Mesendoderm (in vitro differentiated cells): ENCODE data around the gene CFAP20DC.

Source experiments
- DNase-seq: peaks from one replicate; pipeline ENCODE4 v3.0.0; 2013
- H2AK5ac ChIP-seq: 2 replicates; pipeline ENCODE4 v1.6.1; 2013; ENCODE audit warnings: low read length, inconsistent platforms
- H2BK120ac ChIP-seq: 2 replicates; pipeline ENCODE4 v1.6.1; 2013; ENCODE audit warnings: low read depth, mild to moderate bottlenecking, low read length, moderate library complexity, mixed read lengths
- H2BK15ac ChIP-seq: replicated peaks from 2 replicates; pipeline ENCODE4 v1.6.1; 2013; ENCODE audit warnings: low read depth, mild to moderate bottlenecking, moderate library complexity
- H2BK5ac ChIP-seq: 2 replicates; pipeline ENCODE4 v1.6.1; 2013; ENCODE audit warnings: low read length, inconsistent platforms
- H3K18ac ChIP-seq: 2 replicates; pipeline ENCODE4 v1.6.1; 2013; ENCODE audit warnings: mild to moderate bottlenecking, low read length, mixed read lengths
- H3K23ac ChIP-seq: one replicate; pipeline ENCODE4 v1.6.1; 2013; ENCODE audit warnings: low read length
- H3K27ac ChIP-seq: 2 replicates; pipeline ENCODE4 v1.5.1; 2013; ENCODE audit warnings: low read depth, mild to moderate bottlenecking, inconsistent platforms, low read length, moderate library complexity
- H3K27me3 ChIP-seq: 2 replicates; pipeline ENCODE4 v1.6.1; 2013; ENCODE audit warnings: low read length, control low read depth, mild to moderate bottlenecking, inconsistent platforms; ENCODE audit not compliant: insufficient read depth, poor library complexity
- H3K36me3 ChIP-seq: 2 replicates; pipeline ENCODE4 v1.6.1; 2013; ENCODE audit warnings: low read length, inconsistent platforms; ENCODE audit not compliant: control insufficient read depth, insufficient read depth
- H3K4ac ChIP-seq: one replicate; pipeline ENCODE4 v1.6.1; 2013; ENCODE audit warnings: low read depth, mild to moderate bottlenecking, low read length, moderate library complexity
- H3K4me1 ChIP-seq: 2 replicates; pipeline ENCODE4 v1.6.1; 2013; ENCODE audit warnings: low read depth, low read length, inconsistent platforms; ENCODE audit not compliant: control insufficient read depth
- H3K4me2 ChIP-seq: 2 replicates; pipeline ENCODE4 v1.6.1; 2013; ENCODE audit warnings: low read length
- H3K4me3 ChIP-seq: 2 replicates; pipeline ENCODE4 v1.5.1; 2013; ENCODE audit warnings: mild to moderate bottlenecking, low read length
- H3K56ac ChIP-seq: one replicate; pipeline ENCODE4 v1.6.1; 2013; ENCODE audit warnings: low read length
- H3K79me1 ChIP-seq: 2 replicates; pipeline ENCODE4 v1.6.1; 2013; ENCODE audit warnings: low read length, inconsistent platforms
- H3K79me2 ChIP-seq: 2 replicates; pipeline ENCODE4 v1.6.1; 2013; ENCODE audit warnings: mild to moderate bottlenecking, low read length; ENCODE audit not compliant: control insufficient read depth, insufficient read depth
- H3K9ac ChIP-seq: 2 replicates; pipeline ENCODE4 v1.6.1; 2013; ENCODE audit warnings: low read length, inconsistent platforms
- H4K5ac ChIP-seq: one replicate; pipeline ENCODE4 v1.6.1; 2013; ENCODE audit warnings: low read length
- H4K8ac ChIP-seq: one replicate; pipeline ENCODE4 v1.6.1; 2013; ENCODE audit warnings: low read depth, mild to moderate bottlenecking, control low read depth, low read length, moderate library complexity
- WGBS: extraction: QIAGEN DNeasy Blood & Tissue Kit; methylation state at CpG from one replicate; pipeline ENCODE4 v1.1.7; 2013; ENCODE audit warnings: low lambda C conversion rate, missing lambda C conversion rate; ENCODE audit not compliant: insufficient coverage; ENCODE audit errors: extremely low coverage; 5-methylcytosine and 5-hydroxymethylcytosine counted together

The CFAP20DC gene

GRCh38 chr3:59084583-59084982, 34.8 kb upstream of the CFAP20DC start:
- Histone ChIP-seq H3K36me3 (no peaks in the 10 kb centered on the region), H4K5ac (no peak overlapping the region), H3K56ac (no peak overlapping the region), H2BK5ac (no peak overlapping the region), H2AK5ac (no peak overlapping the region), H3K4ac (no peak overlapping the region), H3K23ac (no peak overlapping the region), H4K8ac (no peak overlapping the region), H3K9ac (no peak overlapping the region), H3K79me2 (no peaks in the 10 kb centered on the region), H3K27ac (no peak overlapping the region), H2BK15ac (no peak overlapping the region), H2BK120ac (no peak overlapping the region), H3K18ac (no peak overlapping the region), H3K79me1 (no peaks in the 10 kb centered on the region), H3K27me3 (no peaks in the 10 kb centered on the region), H3K4me3 (no peak overlapping the region), H3K4me2 (no peak overlapping the region), H3K4me1 (no peaks in the 10 kb centered on the region)
- WGBS, result no CpG with 5 or more reads among the region's 1 CpG
- no peak for DNase-seq

- Histone ChIP-seq H3K4me3 (no peak overlapping the region), H3K23ac (no peak overlapping the region), H3K79me1 (no peaks in the 10 kb centered on the region), H3K4me1 (no peaks in the 10 kb centered on the region), H2BK5ac (no peak overlapping the region), H4K5ac (no peak overlapping the region), H3K9ac (no peak overlapping the region), H3K4ac (no peak overlapping the region), H3K4me2 (no peak overlapping the region), H3K36me3 (no peaks in the 10 kb centered on the region), H3K56ac (no peak overlapping the region), H2AK5ac (no peak overlapping the region), H3K27me3 (no peaks in the 10 kb centered on the region), H2BK120ac (no peak overlapping the region), H4K8ac (no peak overlapping the region), H3K18ac (no peak overlapping the region), H2BK15ac (no peak overlapping the region), H3K27ac (no peak overlapping the region), H3K79me2 (no peaks in the 10 kb centered on the region)
- no CpG with 5 or more reads among the region's 4 CpGs for WGBS
- DNase-seq, result no peak
Observed at GRCh38 chr3:59082106-59082505, 32.3 kb upstream of the CFAP20DC start.

GRCh38 chr3:59081071-59081470, 31.2 kb upstream of the CFAP20DC start:
- H3K4ac ChIP-seq, result no peak overlapping the region
- H3K56ac ChIP-seq, result no peak overlapping the region
- H3K36me3 ChIP-seq, result no peaks in the 10 kb centered on the region
- no peak overlapping the region for H2BK120ac ChIP-seq
- no peak overlapping the region for H3K4me3 ChIP-seq
- no peak overlapping the region for H3K9ac ChIP-seq
- H2AK5ac ChIP-seq, result no peak overlapping the region
- H3K27ac ChIP-seq, result no peak overlapping the region
- H3K79me2 ChIP-seq, result no peaks in the 10 kb centered on the region
- no peak overlapping the region for H2BK5ac ChIP-seq
- H3K27me3 ChIP-seq, result no peaks in the 10 kb centered on the region
- H4K5ac ChIP-seq, result no peak overlapping the region
- no peak overlapping the region for H4K8ac ChIP-seq
- H3K4me2 ChIP-seq, result no peak overlapping the region
- H2BK15ac ChIP-seq, result no peak overlapping the region
- no peaks in the 10 kb centered on the region for H3K79me1 ChIP-seq
- H3K23ac ChIP-seq, result no peak overlapping the region
- no peak for DNase-seq
- no CpG with 5 or more reads among the region's 2 CpGs for WGBS
- H3K18ac ChIP-seq, result no peak overlapping the region
- H3K4me1 ChIP-seq, result no peaks in the 10 kb centered on the region

- Histone ChIP-seq H3K18ac (no peak overlapping the region), H3K27me3 (no peaks in the 10 kb centered on the region), H3K9ac (no peak overlapping the region), H2BK15ac (no peak overlapping the region), H3K4me1 (no peaks in the 10 kb centered on the region), H2BK5ac (no peak overlapping the region), H2BK120ac (no peak overlapping the region), H3K4me2 (no peak overlapping the region), H3K79me2 (no peaks in the 10 kb centered on the region), H3K4me3 (no peak overlapping the region), H4K5ac (no peak overlapping the region), H2AK5ac (no peak overlapping the region), H3K23ac (no peak overlapping the region), H4K8ac (no peak overlapping the region), H3K4ac (no peak overlapping the region), H3K36me3 (no peaks in the 10 kb centered on the region), H3K27ac (no peak overlapping the region), H3K79me1 (no peaks in the 10 kb centered on the region), H3K56ac (no peak overlapping the region)
- WGBS, result no CpG with 5 or more reads among the region's 1 CpG
- DNase-seq, result no peak
Observed at GRCh38 chr3:59079962-59080361, 30.1 kb upstream of the CFAP20DC start.

GRCh38 chr3:59074764-59075163, 24.9 kb upstream of the CFAP20DC start:
- no peak overlapping the region for H3K4ac ChIP-seq
- no peak overlapping the region for H2BK5ac ChIP-seq
- H2AK5ac ChIP-seq, result no peak overlapping the region
- no peak overlapping the region for H3K4me2 ChIP-seq
- H3K23ac ChIP-seq, result no peak overlapping the region
- H2BK15ac ChIP-seq, result no peak overlapping the region
- no peak overlapping the region for H2BK120ac ChIP-seq
- H3K18ac ChIP-seq, result no peak overlapping the region
- no peak overlapping the region for H3K9ac ChIP-seq
- no peaks in the 10 kb centered on the region for H3K79me1 ChIP-seq
- no peak overlapping the region for H4K8ac ChIP-seq
- no peaks in the 10 kb centered on the region for H3K36me3 ChIP-seq
- H4K5ac ChIP-seq, result no peak overlapping the region
- H3K4me3 ChIP-seq, result no peak overlapping the region
- DNase-seq, result no peak
- no peaks in the 10 kb centered on the region for H3K79me2 ChIP-seq
- no peaks in the 10 kb centered on the region for H3K4me1 ChIP-seq
- no peaks in the 10 kb centered on the region for H3K27me3 ChIP-seq
- H3K56ac ChIP-seq, result no peak overlapping the region
- H3K27ac ChIP-seq, result no peak overlapping the region

- Histone ChIP-seq H4K8ac (no peak overlapping the region), H3K27ac (no peak overlapping the region), H3K36me3 (no peaks in the 10 kb centered on the region), H3K4me1 (no peaks in the 10 kb centered on the region), H3K27me3 (no peaks in the 10 kb centered on the region), H3K56ac (no peak overlapping the region), H2BK15ac (no peak overlapping the region), H3K4ac (no peak overlapping the region), H3K9ac (no peak overlapping the region), H4K5ac (no peak overlapping the region), H3K18ac (no peak overlapping the region), H3K4me2 (no peak overlapping the region), H2BK5ac (no peak overlapping the region), H3K79me1 (no peaks in the 10 kb centered on the region), H2BK120ac (no peak overlapping the region), H3K79me2 (no peaks in the 10 kb centered on the region), H2AK5ac (no peak overlapping the region), H3K4me3 (no peak overlapping the region), H3K23ac (no peak overlapping the region)
- DNase-seq, result no peak
- WGBS, result no CpG with 5 or more reads among the region's 6 CpGs
Observed at GRCh38 chr3:59072681-59073080, 22.9 kb upstream of the CFAP20DC start.
